IMR-90 (cell line): Measurements from ENCODE around the gene NAPEPLD. TPM values are rescaled to one million over a fixed set of nuclear protein-coding genes. Genes with fewer than 3 reads are reported as not detected.

ENCODE experiments used
- ATAC-seq: fragments of 200-7000 bp; cut with Tn5 transposase; 2 replicates; pipeline ENCODE4 v1.9.1; 2020; ENCODE audit warnings: low read depth, mild to moderate bottlenecking, moderate library complexity
- BruUV-seq: library from RNA; stranded (reverse); fragments of 400-500 nt; replicated peaks from 2 replicates; lab custom pipeline; 2021; lab: Mats Ljungman, UMichigan
- CTCF ChIA-PET: fragments of 300-600 bp; formaldehyde crosslinking; extraction: SDS; loops from one replicate; lab custom pipeline; 2021; ENCODE audit warnings: antibody characterized with exemption; lab: Yijun Ruan, JAX
- POLR2A ChIA-PET: fragments of 300-600 bp; sonication (Branson Sonifier 250); formaldehyde crosslinking; loops from one replicate; lab custom pipeline; 2022; ENCODE audit warnings: antibody characterized with exemption; ENCODE audit not compliant: unreplicated experiment; lab: Charles Lee
- DNase-seq: peaks from one replicate; pipeline ENCODE4 v3.0.0; 2013
- H2AFZ ChIP-seq: replicated peaks from 2 replicates; pipeline ENCODE3; 2013; ENCODE audit warnings: low read length, mild to moderate bottlenecking; ENCODE audit not compliant: poor library complexity
- H2AK5ac ChIP-seq: 2 replicates; pipeline ENCODE4 v1.6.1; 2013; ENCODE audit warnings: low read depth, low read length, inconsistent platforms
- H2AK9ac ChIP-seq: replicated peaks from 2 replicates; pipeline ENCODE3; 2013; ENCODE audit warnings: mild to moderate bottlenecking, low read depth, low read length, moderate library complexity; ENCODE audit not compliant: poor library complexity
- H2BK120ac ChIP-seq: 2 replicates; pipeline ENCODE4 v1.6.1; 2013; ENCODE audit warnings: low read depth, low read length, inconsistent platforms
- H2BK15ac ChIP-seq: 3 replicates; pipeline ENCODE4 v1.6.1; 2013; ENCODE audit warnings: low read depth, low read length, inconsistent platforms
- H2BK20ac ChIP-seq: 2 replicates; pipeline ENCODE4 v1.6.1; 2013; ENCODE audit warnings: low read depth, mild to moderate bottlenecking, inconsistent platforms, low read length, moderate library complexity
- H2BK5ac ChIP-seq: 2 replicates; pipeline ENCODE4 v1.6.1; 2013; ENCODE audit warnings: mild to moderate bottlenecking, low read depth, low read length, inconsistent platforms; ENCODE audit not compliant: poor library complexity, severe bottlenecking
- H3K14ac ChIP-seq: replicated peaks from 2 replicates; pipeline ENCODE4 v1.6.1; 2013; ENCODE audit warnings: low read depth, low read length, inconsistent platforms
- H3K18ac ChIP-seq: 2 replicates; pipeline ENCODE4 v1.6.1; 2013; ENCODE audit warnings: low read depth, low read length, control low read depth
- H3K23ac ChIP-seq: 2 replicates; pipeline ENCODE4 v1.6.1; 2013; ENCODE audit warnings: low read depth, low read length, inconsistent platforms
- H3K27ac ChIP-seq: 2 replicates; pipeline ENCODE4 v1.5.1; 2013; ENCODE audit warnings: mild to moderate bottlenecking, control low read depth, low read length; ENCODE audit not compliant: insufficient read depth
- H3K27me3 ChIP-seq: 2 replicates; pipeline ENCODE4 v1.6.1; 2013; ENCODE audit warnings: low read length; ENCODE audit not compliant: control insufficient read depth, insufficient read depth
- H3K36me3 ChIP-seq: 2 replicates; pipeline ENCODE4 v1.6.1; 2013; ENCODE audit warnings: low read length, mixed read lengths; ENCODE audit not compliant: control insufficient read depth, insufficient read depth
- H3K4ac ChIP-seq: 2 replicates; pipeline ENCODE4 v1.6.1; 2013; ENCODE audit warnings: low read depth, low read length, inconsistent platforms
- H3K4me1 ChIP-seq: 2 replicates; pipeline ENCODE4 v1.6.1; 2013; ENCODE audit warnings: low read length, mixed read lengths; ENCODE audit not compliant: control insufficient read depth, insufficient read depth
- H3K4me2 ChIP-seq: 2 replicates; pipeline ENCODE4 v1.6.1; 2013; ENCODE audit warnings: low read depth, mild to moderate bottlenecking, control low read depth, low read length, moderate library complexity
- H3K4me3 ChIP-seq: 2 replicates; pipeline ENCODE4 v1.5.1; 2013; ENCODE audit warnings: low read depth, mild to moderate bottlenecking, control low read depth, low read length, moderate library complexity; ENCODE audit not compliant: insufficient read depth
- H3K56ac ChIP-seq: 2 replicates; pipeline ENCODE4 v1.6.1; 2013; ENCODE audit warnings: low read length, inconsistent platforms; ENCODE audit not compliant: insufficient read depth; ENCODE audit errors: extremely low read depth
- H3K79me1 ChIP-seq, 2 experiments: 2 replicates each; pipeline ENCODE4 v1.6.1; 2013; ENCODE audit warnings: low read length in 2 of 2, inconsistent platforms in 1 of 2, low read depth in 1 of 2
- H3K9ac ChIP-seq: 2 replicates; pipeline ENCODE4 v1.6.1; 2013; ENCODE audit warnings: low read depth, low read length, control low read depth
- H3K9me1 ChIP-seq: 2 replicates; pipeline ENCODE4 v1.6.1; 2013; ENCODE audit warnings: low read length, inconsistent platforms; ENCODE audit not compliant: insufficient read depth
- H3K9me3 ChIP-seq: 2 replicates; pipeline ENCODE4 v1.6.1; 2013; ENCODE audit warnings: low read length; ENCODE audit not compliant: control insufficient read depth, insufficient read depth
- H4K20me1 ChIP-seq: 2 replicates; pipeline ENCODE4 v1.6.1; 2013; ENCODE audit warnings: low read length, inconsistent platforms; ENCODE audit not compliant: insufficient read depth
- H4K5ac ChIP-seq: 2 replicates; pipeline ENCODE4 v1.6.1; 2013; ENCODE audit warnings: mild to moderate bottlenecking, low read depth, low read length, control low read depth
- H4K8ac ChIP-seq, 2 experiments: 2 replicates each; pipeline ENCODE4 v1.6.1; 2013; ENCODE audit warnings: low read depth in 2 of 2, low read length in 2 of 2, control low read depth in 1 of 2, inconsistent platforms in 1 of 2
- H4K91ac ChIP-seq: 2 replicates; pipeline ENCODE4 v1.6.1; 2013; ENCODE audit warnings: low read depth, low read length, inconsistent platforms; ENCODE audit not compliant: insufficient read depth
- CEBPB ChIP-seq: IDR thresholded peaks from 2 replicates; pipeline ENCODE4 v1.6.1; 2012; ENCODE audit warnings: low read depth, low read length, improper control_type of control experiment
- CHD1 ChIP-seq: IDR thresholded peaks from 2 replicates; pipeline ENCODE4 v1.6.1; 2012; ENCODE audit warnings: low read depth, low read length, improper control_type of control experiment
- ELK1 ChIP-seq: fragments of 150-350 bp; IDR thresholded peaks from 2 replicates; pipeline ENCODE4 v1.6.1; 2016; ENCODE audit warnings: low read depth, mild to moderate bottlenecking, low read length, moderate library complexity, borderline replicate concordance
- MAFK ChIP-seq: IDR thresholded peaks from 2 replicates; pipeline ENCODE4 v1.6.1; 2012; ENCODE audit warnings: low read depth, low read length, improper control_type of control experiment
- MXI1 ChIP-seq: IDR thresholded peaks from 2 replicates; pipeline ENCODE4 v1.6.1; 2012; ENCODE audit warnings: low read depth, mild to moderate bottlenecking, low read length, moderate library complexity, borderline replicate concordance
- NFE2L2 ChIP-seq: fragments of 150-350 bp; IDR thresholded peaks from 2 replicates; pipeline ENCODE4 v1.6.1; 2016; ENCODE audit warnings: low read depth, mild to moderate bottlenecking, low read length
- RCOR1 ChIP-seq: IDR thresholded peaks from 2 replicates; pipeline ENCODE4 v1.6.1; 2012; ENCODE audit warnings: mild to moderate bottlenecking, low read length, improper control_type of control experiment; ENCODE audit not compliant: insufficient replicate concordance
- USF2 ChIP-seq: fragments of 150-350 bp; IDR thresholded peaks from 2 replicates; pipeline ENCODE4 v1.6.1; 2017; ENCODE audit warnings: mild to moderate bottlenecking, antibody characterized with exemption, low read length, low read depth
- WGBS, 2 experiments: methylation state at CpG; one replicate each; pipeline versions ENCODE4 v1.1.5 to v1.1.7; 2013; ENCODE audit warnings: missing lambda C conversion rate in 2 of 2; ENCODE audit not compliant: insufficient read length in 1 of 2; ENCODE audit errors: extremely low coverage in 2 of 2; 5-methylcytosine and 5-hydroxymethylcytosine counted together
- dilution Hi-C: fragments of 300-500 bp; cut with HindIII; formaldehyde crosslinking; loops from one replicate; pipeline ENCODE4 v1.14.3; 2018; ENCODE audit warnings: low sequenced_read_pairs; ENCODE audit not compliant: unreplicated experiment
- in situ Hi-C: fragments of 300-500 bp; cut with MboI; formaldehyde crosslinking; loops from 3 replicates; pipeline ENCODE4 v1.14.3; 2019; ENCODE audit warnings: low sequenced_read_pairs, inconsistent platforms, mixed read lengths
- intact Hi-C: fragments of 100-400 bp; cut with micrococcal nuclease; formaldehyde crosslinking; loops from 2 replicates; pipeline ENCODE4 v1.10.0; 2022
- polyA plus RNA-seq, 3 experiments: library from polyadenylated mRNA; depleted of rRNA; stranded (reverse); fragments of >200 nt; gene quantifications; 2 replicates each; pipeline ENCODE4 v1.2.3, GENCODE V29; 2012; ENCODE audit warnings: low replicate concordance in 1 of 3
- total RNA-seq: library from RNA; depleted of rRNA; stranded (reverse); fragments of >200 nt; gene quantifications from 2 replicates; pipeline ENCODE4 v1.2.3, GENCODE V29; 2012
- TF ChIP-seq, protein P1 (sequence below): conservative IDR thresholded peaks from 2 replicates; pipeline ENCODE4 v1.5.1; 2012; ENCODE audit warnings: mild to moderate bottlenecking, low read depth, low read length, improper control_type of control experiment

Gene NAPEPLD
- total and polyA plus RNA-seq, 2 of the 4 experiments (the other 2 are of a cell fraction): 2.2 to 3.4 TPM

DNA sequence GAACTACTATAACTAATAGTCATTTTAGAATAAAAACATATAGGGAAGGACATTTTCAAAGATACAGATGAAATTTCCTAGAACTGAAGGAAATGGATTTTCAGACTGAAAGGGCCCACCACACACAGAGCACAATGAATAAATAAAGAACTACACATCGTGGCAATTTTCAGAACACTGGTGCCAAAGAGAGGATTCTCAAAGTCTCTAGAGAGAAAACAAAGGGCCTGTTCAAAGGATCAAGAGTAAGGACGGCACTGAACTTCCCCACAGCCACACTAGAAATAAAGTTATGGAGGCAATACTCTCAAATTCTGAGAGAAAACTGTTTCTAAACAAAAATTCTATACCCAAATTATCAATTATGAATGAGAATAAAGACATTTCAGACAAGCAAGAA lies 21.9 kb downstream of the NAPEPLD start:
- Histone ChIP-seq H3K4ac (no peak overlapping the region), H3K9me1 (peaks cover 7% of the 10 kb centered on the region; the same call in 1 of the 2 replicates), H3K18ac (no peak overlapping the region), H3K56ac (no peak overlapping the region), H2AFZ (no peak overlapping the region), H2AK5ac (no peak overlapping the region), H2BK15ac (no peak overlapping the region), H3K27ac (no peak overlapping the region), H4K91ac (no peak overlapping the region), H4K5ac (no peak overlapping the region), H3K4me2 (no peak overlapping the region), H2AK9ac (no peak overlapping the region), H3K14ac (no peak overlapping the region), H3K23ac (no peak overlapping the region), H3K4me1 (peaks cover 1% of the 10 kb centered on the region; the same call in 1 of the 2 replicates), H3K9ac (no peak overlapping the region), H3K27me3 (no peaks in the 10 kb centered on the region), H3K79me1 (peaks cover 0 to 2% of the 10 kb centered on the region in 2 experiments; a peak in 1 of 4 replicates), H2BK20ac (no peak overlapping the region), H4K20me1 (no peaks in the 10 kb centered on the region), H2BK120ac (no peak overlapping the region), H3K4me3 (no peak overlapping the region), H3K9me3 (no peaks in the 10 kb centered on the region), H2BK5ac (no peak overlapping the region), H3K36me3 (peaks cover 5% of the 10 kb centered on the region), H4K8ac (no peak overlapping the region)
- WGBS, 2 experiments: no CpG with 5 or more reads among the region's 2 CpGs
- dilution Hi-C loops (no loop called here), intact Hi-C loops (loop anchor here (5.0 kb wide), 1 partner anchor 50 kb away; the partner anchor contains the start of gene ARMC10), in situ Hi-C loops (no loop called here)
- ChIA-PET POLR2A (no interaction called here), CTCF (interaction anchor here (0.6 kb wide), 1 partner anchor 78 kb away, joined by 10 read pairs; no protein-coding TSS in a partner anchor)
- no peak for ATAC-seq
- no peak for DNase-seq
- no TSS peak for BruUV-seq
- TF ChIP-seq MAFK (no peak), CEBPB (no peak), CHD1 (no peak), NFE2L2 (no peak), MXI1 (no peak), RCOR1 (no peak), USF2 (no peak), ELK1 (no peak)
- TF ChIP-seq, protein P1, sequence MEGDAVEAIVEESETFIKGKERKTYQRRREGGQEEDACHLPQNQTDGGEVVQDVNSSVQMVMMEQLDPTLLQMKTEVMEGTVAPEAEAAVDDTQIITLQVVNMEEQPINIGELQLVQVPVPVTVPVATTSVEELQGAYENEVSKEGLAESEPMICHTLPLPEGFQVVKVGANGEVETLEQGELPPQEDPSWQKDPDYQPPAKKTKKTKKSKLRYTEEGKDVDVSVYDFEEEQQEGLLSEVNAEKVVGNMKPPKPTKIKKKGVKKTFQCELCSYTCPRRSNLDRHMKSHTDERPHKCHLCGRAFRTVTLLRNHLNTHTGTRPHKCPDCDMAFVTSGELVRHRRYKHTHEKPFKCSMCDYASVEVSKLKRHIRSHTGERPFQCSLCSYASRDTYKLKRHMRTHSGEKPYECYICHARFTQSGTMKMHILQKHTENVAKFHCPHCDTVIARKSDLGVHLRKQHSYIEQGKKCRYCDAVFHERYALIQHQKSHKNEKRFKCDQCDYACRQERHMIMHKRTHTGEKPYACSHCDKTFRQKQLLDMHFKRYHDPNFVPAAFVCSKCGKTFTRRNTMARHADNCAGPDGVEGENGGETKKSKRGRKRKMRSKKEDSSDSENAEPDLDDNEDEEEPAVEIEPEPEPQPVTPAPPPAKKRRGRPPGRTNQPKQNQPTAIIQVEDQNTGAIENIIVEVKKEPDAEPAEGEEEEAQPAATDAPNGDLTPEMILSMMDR: no peak
